Stimulated activated CD8-positive, alpha-beta memory T cell treated with anti-CD3 and anti-CD28 coated beads, Interleukin-2, amount 100 ng/mL, for 1 hour (primary cell): ENCODE results near the gene FXYD3.

ENCODE experiments used
- DNase-seq, 2 donors: peaks; one replicate each; pipeline ENCODE4 v3.0.0-alpha.2; 2020; ENCODE audit warnings: low read depth in 2 of 2

Gene FXYD3

GRCh38 chr19:35106291-35106583 lies 9.4 kb upstream of the FXYD3 start:
- no peak for DNase-seq

GRCh38 chr19:35106898-35107541 lies 8.6 kb upstream of the FXYD3 start:
- no peak for DNase-seq

GRCh38 chr19:35107545-35107944 lies 8.1 kb upstream of the FXYD3 start:
- DNase-seq: no peak

GRCh38 chr19:35108730-35109129 lies 6.9 kb upstream of the FXYD3 start:
- no peak for DNase-seq

- no peak for DNase-seq
Measured at GRCh38 chr19:35109395-35110112, 6.1 kb upstream of the FXYD3 start.

GRCh38 chr19:35110974-35111373 lies 4.6 kb upstream of the FXYD3 start:
- no peak for DNase-seq

- no peak for DNase-seq
Measured at GRCh38 chr19:35112995-35113688, 2.5 kb upstream of the FXYD3 start.

- peak; percentile 34 to 51 for DNase-seq
Measured at GRCh38 chr19:35114353-35115176, 1.1 kb upstream of the FXYD3 start.

- DNase-seq: no peak
Measured at GRCh38 chr19:35116072-35116801, 614 bp downstream of the FXYD3 start.

- DNase-seq: no peak
Measured at GRCh38 chr19:35117116-35117515, 1.5 kb downstream of the FXYD3 start.

- no peak for DNase-seq
Measured at GRCh38 chr19:35117799-35118198, 2.2 kb downstream of the FXYD3 start.

GRCh38 chr19:35118268-35119020 lies 2.8 kb downstream of the FXYD3 start:
- no peak for DNase-seq

- no peak for DNase-seq
Measured at GRCh38 chr19:35119091-35119490, 3.5 kb downstream of the FXYD3 start.

- DNase-seq: no peak
Measured at GRCh38 chr19:35119578-35120155, 4.0 kb downstream of the FXYD3 start.

- no peak for DNase-seq
Measured at GRCh38 chr19:35120492-35120891, 4.9 kb downstream of the FXYD3 start.

GRCh38 chr19:35120898-35121297 lies 5.3 kb downstream of the FXYD3 start:
- no peak for DNase-seq

GRCh38 chr19:35122687-35123551 lies 7.3 kb downstream of the FXYD3 start:
- DNase-seq: no peak

- DNase-seq: no peak
Measured at GRCh38 chr19:35123573-35123972, 8.0 kb downstream of the FXYD3 start.
